Renal cortex interstitium (tissue), 11 donors: Measurements from ENCODE around the gene CCNG2. TPM values are rescaled to one million over a fixed set of nuclear protein-coding genes. Genes with fewer than 3 reads are reported as not detected.
A peak's percentile ranks its signal among the peaks of the same experiment; 100 is the strongest.

Experiments
- DNase-seq, 11 donors: peaks; one replicate each; pipeline ENCODE4 v3.0.0-alpha.2; 2013; ENCODE audit warnings: low read depth in 9 of 11, low spot score in 4 of 11; ENCODE audit errors: extremely low read depth in 1 of 11
- polyA plus RNA-seq, 3 donors: library from polyadenylated mRNA; unstranded; fragments of 120-200 nt; gene quantifications; one replicate each; pipeline ENCODE4 v1.2.1, GENCODE V29; 2013; ENCODE audit not compliant: insufficient read length in 3 of 3

The CCNG2 gene
- polyA plus RNA-seq, 3 donors, result 126 to 169 (median 167) TPM

DNA sequence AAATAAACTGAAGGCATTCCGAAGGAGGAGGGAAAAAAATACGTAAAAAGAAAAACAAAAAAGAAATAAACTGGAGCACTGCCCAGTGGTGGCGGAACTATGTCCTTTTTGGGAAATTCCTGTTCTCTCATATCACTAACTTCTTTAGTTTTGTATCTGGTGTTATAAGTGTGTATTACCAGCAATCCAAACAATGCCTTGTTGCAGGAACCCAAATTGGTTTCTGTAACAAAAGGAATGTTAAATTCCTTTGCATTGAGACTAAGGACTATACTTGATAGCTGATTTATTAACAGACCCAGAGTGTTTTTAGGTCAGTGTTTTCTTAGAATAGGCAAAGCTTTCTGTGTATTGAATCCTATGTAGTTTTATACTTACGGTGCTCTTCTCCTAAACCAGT, 6.6 kb downstream of the CCNG2 start:
- no peak for DNase-seq

DNA sequence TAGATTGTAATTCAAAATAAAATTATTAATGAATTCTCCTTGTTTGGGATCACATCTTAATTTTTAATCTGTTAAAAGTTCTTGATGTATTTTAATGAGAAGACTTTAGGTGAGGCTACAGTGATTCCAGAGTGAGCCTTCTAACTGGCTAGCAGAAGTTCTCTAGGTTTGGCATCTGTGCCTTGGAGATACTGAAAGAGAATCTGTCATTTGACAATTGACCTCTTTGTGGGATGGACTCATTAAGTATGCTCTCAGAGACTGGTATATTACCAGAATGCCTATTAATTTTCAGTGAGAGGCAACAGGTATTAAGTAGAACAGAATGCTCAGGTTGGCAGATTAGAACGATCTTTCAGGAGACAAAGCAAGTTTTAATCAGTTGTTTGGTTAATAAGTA, 10.2 kb downstream of the CCNG2 start:
- DNase-seq, result no peak

GRCh38 chr4:77167866-77168265, 10.9 kb downstream of the CCNG2 start:
- no peak for DNase-seq

GRCh38 chr4:77169481-77169880, 12.5 kb downstream of the CCNG2 start:
- no peak for DNase-seq

DNA sequence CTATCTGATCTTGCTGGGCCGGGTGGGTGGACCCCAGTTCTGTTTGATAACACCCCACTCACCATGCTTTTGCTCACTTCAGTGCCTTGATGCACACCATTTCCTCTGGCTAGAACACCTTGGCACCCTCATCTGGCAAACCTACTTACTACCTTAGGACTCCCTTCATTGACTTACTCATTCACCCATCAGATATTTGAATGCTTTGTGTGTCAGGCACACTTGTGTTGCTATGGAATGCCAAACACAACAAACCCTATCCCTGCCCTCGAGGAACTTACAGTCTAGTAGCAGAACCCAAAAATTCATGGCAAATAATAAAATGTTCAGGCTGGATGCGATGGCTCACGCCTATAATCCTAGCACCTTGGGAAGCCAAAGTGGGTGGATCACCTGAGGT, 13.9 kb downstream of the CCNG2 start:
- DNase-seq, result no peak

GRCh38 chr4:77172336-77172735, 15.3 kb downstream of the CCNG2 start:
- DNase-seq, result no peak

- no peak for DNase-seq
These were observed 17.4 kb downstream of the CCNG2 start for GRCh38 chr4:77174426-77174825.

GRCh38 chr4:77175201-77175611, 18.2 kb downstream of the CCNG2 start:
- DNase-seq, result no peak

GRCh38 chr4:77176640-77177039, 19.6 kb downstream of the CCNG2 start:
- DNase-seq, result no peak

GRCh38 chr4:77177199-77177598, 20.2 kb downstream of the CCNG2 start:
- peak in 8 of 11 donors; percentile 30 to 67 (median 60) for DNase-seq

DNA sequence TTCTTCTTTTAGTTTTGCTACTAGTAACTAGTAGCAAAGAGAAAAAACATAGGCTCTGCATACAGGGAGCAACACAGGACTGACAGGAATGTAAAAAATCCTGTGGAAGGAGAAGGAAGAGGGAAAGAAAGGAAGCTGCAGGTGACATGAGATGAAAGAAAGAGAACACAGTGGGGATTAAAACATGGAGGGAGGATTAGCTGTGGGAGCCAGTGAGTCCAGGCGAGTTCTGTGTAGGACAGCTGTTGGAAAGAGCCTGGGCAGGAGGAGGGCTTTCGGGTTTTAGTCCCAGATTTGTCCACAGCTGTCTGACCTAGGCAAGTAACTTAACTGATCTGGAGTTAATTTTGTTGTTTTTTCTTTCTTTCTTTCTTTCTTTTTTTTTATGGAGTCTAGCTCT, 21.6 kb downstream of the CCNG2 start:
- no peak for DNase-seq

GRCh38 chr4:77179519-77179918, 22.5 kb downstream of the CCNG2 start:
- DNase-seq, result no peak

DNA sequence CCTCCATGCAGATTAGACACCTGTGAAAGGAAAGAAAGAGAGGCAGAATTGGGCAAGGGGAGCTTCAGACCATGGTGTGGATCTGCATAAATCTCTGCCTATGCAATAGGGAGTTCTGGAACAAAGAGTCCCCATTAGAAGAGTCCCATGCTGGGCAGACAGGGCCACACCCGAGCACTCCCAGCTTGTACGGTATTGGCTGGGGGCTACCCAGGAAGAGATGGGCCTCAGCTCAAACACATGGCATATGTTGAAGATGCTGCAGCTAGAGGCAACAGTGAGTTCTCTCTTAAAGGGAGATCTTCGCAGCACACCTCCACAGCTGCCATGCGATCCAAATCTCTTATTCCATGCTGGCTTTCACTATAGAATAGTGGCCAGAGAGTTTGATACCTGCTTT, 24.7 kb downstream of the CCNG2 start:
- DNase-seq, result no peak

GRCh38 chr4:77183777-77184420, 26.9 kb downstream of the CCNG2 start:
- DNase-seq, result no peak

GRCh38 chr4:77184974-77185373, 28.0 kb downstream of the CCNG2 start:
- no peak for DNase-seq

DNA sequence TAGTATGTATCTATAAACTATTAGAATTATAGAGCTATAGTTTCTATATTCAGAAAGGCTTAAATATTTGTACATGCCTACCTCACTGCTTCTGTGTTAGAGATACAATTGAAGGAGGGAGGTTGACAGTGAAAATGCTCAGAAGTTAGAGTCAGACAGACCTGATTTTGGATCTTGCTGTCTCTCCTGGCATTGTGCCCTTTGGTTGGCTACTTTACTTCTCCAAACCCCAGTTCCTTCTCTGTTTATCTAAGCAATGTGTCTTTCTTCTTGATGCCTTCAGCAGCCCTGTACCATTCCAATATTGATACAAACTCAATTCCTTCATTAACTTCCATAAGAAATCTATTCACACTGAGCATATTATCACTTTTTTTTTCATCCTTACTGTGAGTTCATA, 28.7 kb downstream of the CCNG2 start:
- no peak for DNase-seq

- DNase-seq, result no peak
These were observed 30.3 kb downstream of the CCNG2 start for GRCh38 chr4:77187322-77187721.

- no peak for DNase-seq
These were observed 31.7 kb downstream of the CCNG2 start for GRCh38 chr4:77188498-77189220.

DNA sequence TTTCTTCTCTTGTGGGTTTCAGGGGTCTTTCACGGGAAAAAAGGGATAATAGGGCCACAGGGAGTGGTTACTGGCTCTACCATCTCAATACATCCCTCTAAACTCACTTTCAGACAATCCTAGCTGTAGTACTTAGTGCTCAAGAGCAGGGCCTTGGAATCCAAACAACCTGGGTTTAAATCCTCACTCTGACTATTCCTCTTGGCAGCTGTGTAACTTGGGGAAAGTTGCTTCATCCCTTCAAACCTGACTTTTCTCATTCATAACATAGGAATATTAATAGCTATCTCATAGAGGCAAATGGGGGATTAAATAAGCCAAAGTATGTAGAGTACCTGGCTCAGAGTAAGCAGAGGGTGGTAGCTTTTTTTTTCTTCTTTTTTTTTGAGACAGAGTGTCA, 32.4 kb downstream of the CCNG2 start:
- no peak for DNase-seq

DNA sequence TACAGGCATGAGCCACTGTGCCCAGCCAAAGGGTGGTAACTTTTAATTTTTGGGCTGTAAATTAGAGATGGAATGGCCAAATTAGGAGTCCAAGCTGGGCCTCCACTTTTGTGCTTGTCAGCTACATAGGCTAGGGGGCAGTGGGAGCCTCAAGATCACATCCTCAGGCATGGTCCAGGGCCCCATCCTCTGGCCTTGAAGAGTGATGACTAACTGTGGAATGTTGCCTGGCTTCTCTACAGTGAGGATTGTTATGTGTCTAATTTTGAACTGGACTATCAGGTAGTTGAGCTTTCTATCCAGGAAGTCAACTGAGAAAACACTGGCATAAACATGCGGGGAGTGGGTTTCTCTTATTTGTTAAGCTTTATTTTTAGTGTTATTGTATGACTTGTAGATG, 33.0 kb downstream of the CCNG2 start:
- no peak for DNase-seq

- DNase-seq, result no peak
These were observed 36.0 kb downstream of the CCNG2 start for GRCh38 chr4:77193046-77193445.
